G401 (cell line): ENCODE data around the gene GATA5. TPM values are rescaled to one million over a fixed set of nuclear protein-coding genes. Genes with fewer than 3 reads are reported as not detected.
"Not testable (repeated sequence)": the region's sequence is repeated elsewhere in the genome, so short reads cannot be mapped to it uniquely, and the experiment has no call there.

Experiments
- DNase-seq: peaks from one replicate; pipeline ENCODE4 v3.0.0-alpha.2; 2015; ENCODE audit warnings: low spot score
- in situ Hi-C: cut with HindIII; loops from 2 replicates; pipeline ENCODE4 v1.10.0; 2016; ENCODE audit warnings: low sequenced_read_pairs, mixed read lengths
- total RNA-seq: library from RNA; depleted of rRNA; stranded (reverse); fragments of >200 nt; shearing (Covaris generic); gene quantifications from 2 replicates; pipeline ENCODE4 v1.2.3, GENCODE V29; 2014

The GATA5 gene
- total RNA-seq, 1 experiment from 2014 or later = 0.71 TPM

GRCh38 chr20:62446481-62446880 lies 29.3 kb downstream of the GATA5 start:
- in situ Hi-C loops = no loop called here

DNA sequence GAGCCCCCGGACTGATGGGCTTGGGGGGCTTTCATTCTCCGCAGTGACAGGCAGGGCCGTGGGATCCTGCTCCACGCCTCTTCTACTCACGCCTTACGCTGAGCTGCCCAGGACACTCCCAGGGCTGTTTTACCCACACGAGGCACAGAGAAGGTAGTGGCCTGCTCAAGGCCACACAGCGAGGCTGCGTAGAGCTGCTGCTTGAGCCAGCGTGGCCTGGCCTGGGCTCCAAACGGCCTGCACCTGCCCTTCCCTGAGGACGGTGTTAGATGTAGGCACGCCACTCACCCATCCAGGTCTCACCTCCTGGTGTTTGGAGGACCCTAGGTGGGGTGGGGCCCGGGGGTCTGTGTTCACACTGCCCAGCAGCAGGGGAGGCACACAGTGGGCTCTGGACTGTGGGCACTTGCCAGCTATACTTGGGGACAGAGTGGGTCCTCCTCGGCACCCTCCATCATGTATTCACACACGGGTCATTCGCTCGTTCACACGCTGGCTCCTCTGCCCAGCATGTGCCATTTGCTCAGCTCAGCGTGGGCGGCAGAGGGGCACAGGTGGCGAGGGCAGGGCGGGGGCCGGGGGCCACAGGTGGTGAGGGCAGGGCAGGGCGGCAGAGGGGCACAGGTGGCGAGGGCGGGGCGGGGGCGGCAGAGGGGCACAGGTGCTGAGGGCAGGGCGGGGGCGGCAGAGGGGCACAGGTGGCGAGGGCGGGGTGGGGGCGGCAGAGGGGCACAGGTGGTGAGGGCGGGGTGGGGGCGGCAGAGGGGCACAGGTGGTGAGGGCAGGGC lies 30.0 kb downstream of the GATA5 start:
- in situ Hi-C loops = no loop called here
- DNase-seq = no peak

More at GRCh38 chr20:62446481-62446880, 29.3 kb downstream of the GATA5 start:
- DNase-seq = no peak

DNA sequence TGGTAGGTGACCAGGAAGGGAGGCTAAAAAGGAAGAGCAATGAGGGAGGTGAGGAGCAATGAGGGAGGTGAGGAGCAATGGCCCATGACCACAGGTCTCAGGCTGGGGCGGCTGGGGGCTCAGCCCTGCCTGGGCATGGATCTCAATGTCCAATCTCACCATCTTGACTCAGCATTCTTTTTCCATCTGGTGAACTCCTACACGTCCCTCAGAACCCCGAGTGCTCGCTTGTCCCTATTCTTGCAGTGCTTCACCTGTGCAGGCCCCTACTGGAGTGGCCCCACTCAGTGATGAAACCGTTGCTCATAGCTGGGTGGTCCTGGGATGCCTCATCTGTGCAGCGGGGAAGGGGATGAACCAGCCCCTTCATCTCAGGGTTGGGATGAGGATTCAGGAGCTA lies 31.5 kb downstream of the GATA5 start:
- in situ Hi-C loops = no loop called here
- DNase-seq = no peak

DNA sequence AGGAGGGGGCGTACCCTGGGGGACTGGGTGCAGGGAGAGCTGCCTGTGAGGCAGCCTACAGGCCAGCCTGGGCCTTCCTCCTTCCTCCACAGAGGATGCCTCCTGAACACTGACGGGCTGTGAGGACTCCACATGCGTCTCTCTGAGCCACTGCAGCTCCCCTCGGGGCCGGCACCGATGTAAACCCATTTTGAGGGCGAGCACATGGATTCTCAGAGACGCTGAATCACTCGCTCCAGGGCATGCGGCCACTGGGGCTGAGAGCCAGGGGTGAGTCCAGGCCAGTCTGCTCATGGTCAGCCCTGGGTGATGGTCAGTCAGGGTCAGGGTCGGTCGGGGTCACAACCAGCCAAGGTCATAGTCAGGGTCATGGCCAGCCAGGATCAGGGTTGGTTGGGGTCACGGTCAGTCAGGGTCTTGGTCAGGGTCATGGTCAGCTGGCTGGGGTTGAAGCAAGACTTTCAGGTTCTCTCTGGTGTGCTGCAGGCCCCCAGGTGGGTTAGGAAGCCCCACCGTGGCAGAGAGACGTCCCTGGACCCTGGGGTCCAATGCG lies 33.7 kb downstream of the GATA5 start:
- in situ Hi-C loops = no loop called here
- DNase-seq = no peak

DNA sequence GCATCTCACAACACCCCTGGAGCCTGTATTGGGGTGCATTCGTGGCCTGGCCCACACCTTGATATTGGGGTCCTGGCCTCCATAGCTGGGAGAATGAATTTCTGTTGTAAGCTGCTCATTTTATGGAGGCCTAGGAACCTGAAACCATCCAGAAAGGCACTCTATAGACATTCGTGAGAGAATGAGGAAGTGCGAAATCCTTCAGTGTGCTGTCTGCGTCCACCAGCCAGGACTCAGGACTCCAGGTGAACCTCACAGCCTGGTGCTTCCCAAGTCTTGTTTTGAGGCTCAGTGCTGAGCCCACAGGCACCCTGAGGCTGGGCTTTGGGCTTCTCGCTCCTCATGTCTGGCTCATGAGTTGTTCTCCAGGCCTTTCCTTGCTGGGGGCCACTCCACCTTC lies 36.6 kb downstream of the GATA5 start:
- DNase-seq = no peak
- in situ Hi-C loops = no loop called here

DNA sequence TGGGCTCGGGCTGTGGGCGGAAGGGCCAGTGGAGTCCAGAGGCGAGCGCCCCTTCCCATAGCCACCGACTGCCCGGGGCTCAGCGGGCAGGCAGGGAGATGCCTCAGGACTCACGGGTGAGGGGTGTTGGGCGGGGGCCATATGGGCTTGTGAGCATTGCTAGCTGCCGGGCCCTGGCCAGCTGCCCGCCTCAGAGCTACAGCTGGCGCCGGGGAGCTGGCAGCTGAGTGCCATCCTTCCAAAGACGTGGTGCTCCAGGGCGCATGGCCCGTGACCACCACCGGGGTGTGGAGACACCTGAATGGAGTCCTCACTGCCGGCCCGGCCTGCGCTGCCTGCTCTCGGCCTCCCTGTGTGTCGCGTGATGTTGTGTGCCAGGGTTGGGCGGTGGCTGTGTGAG lies 37.9 kb downstream of the GATA5 start:
- in situ Hi-C loops = no loop called here
- DNase-seq = no peak

- no peak for DNase-seq
- in situ Hi-C loops = no loop called here
These were observed 38.3 kb downstream of the GATA5 start for GRCh38 chr20:62437496-62437895.

DNA sequence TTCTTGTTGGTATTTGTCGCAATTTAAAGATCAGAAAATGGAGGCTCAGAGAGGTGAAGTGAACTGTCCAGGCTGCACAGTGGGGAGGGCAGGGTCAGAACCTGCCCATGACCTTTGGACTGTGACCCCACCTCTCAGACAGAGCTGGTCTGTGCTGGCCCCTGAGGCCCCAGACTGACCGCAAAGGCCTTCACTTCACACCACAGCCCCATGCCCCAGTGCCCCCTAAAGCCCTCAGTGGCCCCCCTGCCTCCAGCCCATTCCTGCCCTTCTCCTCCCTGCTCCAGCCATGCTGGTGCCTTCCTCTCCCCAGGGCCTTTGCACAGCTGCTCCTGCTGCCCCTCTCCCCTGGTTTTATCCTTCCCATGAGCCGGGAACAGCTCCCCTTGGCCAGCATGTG lies 39.1 kb downstream of the GATA5 start:
- DNase-seq = no peak
- in situ Hi-C loops = no loop called here

DNA sequence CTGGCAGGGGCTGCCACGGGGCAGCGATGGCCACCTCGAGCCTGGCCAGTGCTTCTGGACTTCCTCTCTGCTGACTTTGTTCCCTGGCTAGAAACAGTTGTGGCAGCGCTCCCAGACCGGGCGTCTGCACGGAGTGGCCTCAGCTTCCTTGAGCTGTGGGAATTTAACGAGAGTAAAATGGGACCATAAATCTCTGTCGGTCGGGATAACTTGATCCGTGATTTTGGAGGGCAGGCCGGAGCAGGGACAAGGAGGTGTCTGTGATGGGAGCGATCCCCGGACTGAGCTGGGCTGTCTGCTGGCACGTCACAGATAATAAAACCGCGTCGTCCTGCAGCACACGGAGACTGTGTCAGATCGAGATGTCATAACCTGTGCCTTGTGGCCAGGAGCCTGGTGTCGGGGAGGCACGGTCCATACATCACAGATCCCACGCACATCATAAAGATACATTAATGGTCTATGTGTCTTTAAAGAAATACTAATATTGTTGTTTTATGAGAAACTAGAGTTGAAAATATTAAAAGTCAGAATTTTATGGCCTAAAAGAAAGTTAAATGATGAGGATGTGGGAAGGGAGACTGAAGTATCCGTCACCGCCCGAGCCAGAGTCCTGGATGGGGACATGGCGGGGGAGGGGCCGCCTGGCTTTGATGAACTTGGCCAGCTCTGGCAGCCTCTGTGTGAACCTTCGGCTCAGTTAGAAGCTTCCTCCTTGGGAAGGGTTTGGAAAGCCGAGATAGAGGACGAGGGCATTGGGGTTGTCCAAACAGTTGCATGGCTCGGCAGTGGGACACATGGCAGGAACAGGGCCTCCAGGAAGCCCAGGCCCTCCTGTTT lies 41.9 kb downstream of the GATA5 start:
- peak; percentile 8 for DNase-seq
- in situ Hi-C loops = no loop called here

DNA sequence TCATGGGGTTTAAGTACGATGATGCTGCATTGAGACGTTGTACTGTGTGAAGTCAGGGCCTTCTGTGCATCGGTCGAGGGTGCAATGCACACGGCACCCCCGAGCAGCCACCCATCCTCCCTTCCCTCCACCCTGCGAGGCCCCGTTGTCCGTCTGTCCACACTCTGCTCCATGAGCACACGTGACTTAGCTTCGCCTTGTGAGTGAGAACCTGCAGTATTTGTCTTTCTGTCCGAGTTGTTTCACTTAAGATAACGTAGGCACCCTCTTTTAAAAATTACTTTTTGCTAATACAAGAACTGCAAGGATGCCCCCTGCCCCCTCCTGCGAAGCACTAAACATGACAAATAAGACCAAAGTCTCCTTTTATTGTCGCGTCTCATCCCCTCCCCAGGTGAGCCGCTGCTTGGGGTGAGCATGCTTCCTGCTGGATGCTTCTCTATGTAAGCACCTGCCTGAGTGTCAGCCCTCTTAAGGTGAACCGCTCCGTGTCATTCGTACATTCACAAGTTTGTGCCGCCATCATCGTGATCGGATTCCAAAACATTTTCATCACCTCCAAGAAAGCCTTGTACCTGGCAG lies 44.8 kb downstream of the GATA5 start:
- no peak for DNase-seq
- in situ Hi-C loops = no loop called here

DNA sequence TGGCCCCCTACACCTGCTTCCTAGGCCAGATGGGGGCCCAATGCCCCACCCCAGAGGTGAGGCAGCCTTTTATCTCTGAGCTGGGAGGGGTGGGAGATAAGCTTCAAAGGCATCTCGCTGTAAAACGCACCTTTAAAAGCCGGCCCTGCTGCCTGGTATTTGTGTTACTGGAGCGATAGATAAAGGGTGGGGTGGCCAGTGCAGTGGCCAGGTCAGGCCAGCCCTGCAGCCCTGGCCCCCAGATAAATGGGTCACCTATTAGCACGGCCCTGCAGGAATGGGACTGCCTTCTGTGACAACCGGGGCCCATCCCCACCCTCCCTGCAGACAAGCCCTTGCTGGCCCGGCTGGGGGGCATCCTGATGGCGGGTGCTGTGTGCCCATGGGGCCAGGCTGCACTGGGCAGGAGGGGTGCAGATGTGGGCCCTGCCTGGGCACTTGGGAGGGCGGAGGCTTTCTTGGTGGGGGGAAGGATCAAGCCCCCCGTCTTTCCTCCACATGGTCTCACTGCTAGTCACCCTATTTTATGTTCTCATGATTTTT lies 45.4 kb downstream of the GATA5 start:
- no peak for DNase-seq
- in situ Hi-C loops = no loop called here

GRCh38 chr20:62429455-62430310 lies 46.1 kb downstream of the GATA5 start:
- in situ Hi-C loops = no loop called here
- DNase-seq = no peak

DNA sequence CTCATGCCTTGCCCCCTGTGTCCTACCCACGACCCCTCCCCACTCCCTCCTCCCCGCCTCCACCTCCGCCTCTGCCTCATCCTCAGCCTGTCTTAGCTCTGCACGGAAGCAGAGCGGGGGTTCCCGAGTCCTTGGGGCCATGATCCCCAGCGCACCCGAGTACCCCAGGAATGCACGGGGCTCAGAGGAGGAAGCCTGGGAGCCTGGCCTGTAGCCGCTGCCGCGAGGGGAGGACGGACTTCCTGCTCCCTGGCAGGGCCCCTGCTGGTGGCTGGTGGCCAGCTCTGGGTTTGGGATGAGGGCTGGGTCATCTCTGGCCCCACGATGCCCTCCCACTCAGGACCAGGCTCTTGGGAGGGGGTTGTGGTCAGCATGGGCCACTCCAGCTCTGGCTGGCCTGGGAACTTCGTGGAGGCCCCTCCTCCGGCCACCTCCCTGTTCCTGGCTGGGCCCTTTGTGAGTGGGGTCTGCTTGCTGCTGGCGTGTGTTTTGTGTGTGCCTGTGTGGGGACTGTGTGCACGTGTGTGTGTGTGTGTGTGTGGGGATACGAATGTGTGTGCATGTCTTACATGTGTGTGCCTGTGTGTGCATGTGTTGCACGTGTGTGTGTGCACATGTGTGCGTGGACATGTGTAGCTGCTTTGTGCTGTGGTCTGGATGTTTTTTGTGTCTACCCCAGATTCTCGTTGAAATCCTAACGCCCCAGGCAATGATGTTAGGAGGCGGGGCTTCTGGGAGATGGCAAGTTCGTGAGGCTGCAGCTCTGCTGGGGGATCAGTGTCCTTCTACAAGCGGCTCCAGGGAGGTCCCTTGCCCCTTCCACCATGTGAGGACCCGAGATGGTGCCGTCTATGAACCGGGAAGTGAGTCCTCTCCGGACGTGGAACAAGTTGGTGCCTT lies 47.1 kb downstream of the GATA5 start:
- in situ Hi-C loops = no loop called here
- DNase-seq = no peak

DNA sequence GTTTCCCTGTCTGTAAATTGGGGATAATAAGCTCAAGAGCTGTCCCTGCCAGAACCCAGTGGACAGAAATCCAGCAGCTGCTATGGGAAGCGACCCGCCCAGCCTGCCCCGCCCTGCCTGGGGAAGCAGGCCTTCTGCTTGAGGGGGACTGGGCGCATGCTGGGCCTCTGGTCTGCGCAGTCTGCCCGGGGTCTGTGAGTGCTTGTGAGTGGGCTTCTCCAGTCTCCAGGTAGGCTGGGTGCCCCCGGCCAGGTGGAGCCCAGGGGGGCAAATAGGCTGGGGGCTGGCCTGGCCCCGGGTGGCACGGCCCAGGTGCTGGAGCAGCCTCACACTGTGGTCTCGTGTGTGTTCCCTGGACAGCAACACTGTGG lies 47.8 kb downstream of the GATA5 start:
- in situ Hi-C loops = no loop called here
- DNase-seq = no peak

- in situ Hi-C loops = no loop called here
- DNase-seq = no peak
These were observed 48.4 kb downstream of the GATA5 start, which contains the start of gene RBBP8NL for GRCh38 chr20:62427172-62428001. Gene RBBP8NL (minus strand): TSS chr20:62427539. CDS start chr20:62419647, 7,892 bp downstream.

GRCh38 chr20:62426699-62427131 lies 49.1 kb downstream of the GATA5 start:
- DNase-seq = no peak
- in situ Hi-C loops = no loop called here

DNA sequence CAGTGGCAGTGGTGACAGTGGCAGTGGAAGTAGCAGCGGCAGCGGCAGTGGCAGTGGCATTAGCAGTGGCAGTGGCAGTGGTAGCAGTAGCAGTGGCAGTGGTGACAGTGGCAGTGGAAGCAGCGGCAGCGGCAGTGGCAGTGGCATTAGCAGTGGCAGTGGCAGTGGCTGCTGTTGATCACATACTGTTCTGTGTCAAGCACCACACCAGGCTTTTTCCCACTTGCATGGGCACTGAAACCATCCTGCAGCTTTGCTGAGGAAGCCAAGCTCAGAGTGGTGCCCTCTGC lies 49.8 kb downstream of the GATA5 start:
- in situ Hi-C loops, DNase-seq: not testable (repeated sequence)
